GM12875 (cell line): Measurements from ENCODE around the gene MAP4K1.
"Not testable (repeated sequence)": the region's sequence is repeated elsewhere in the genome, so short reads cannot be mapped to it uniquely, and the experiment has no call there.

ENCODE experiments used
- H3K4me3 ChIP-seq: one replicate; pipeline ENCODE4 v1.5.1; 2011; ENCODE audit warnings: low read depth, low read length, control low read depth
- CTCF ChIP-seq: IDR thresholded peaks from 2 replicates; pipeline ENCODE4 v1.5.1; 2011; ENCODE audit warnings: low read depth, mild to moderate bottlenecking, control low read depth, inconsistent platforms, low read length, moderate library complexity, borderline replicate concordance; ENCODE audit not compliant: insufficient read depth

MAP4K1 gene

GRCh38 chr19:38583219-38583984, 34.4 kb downstream of the MAP4K1 start:
- TF ChIP-seq CTCF, result no peak
- no peak overlapping the region for H3K4me3 ChIP-seq

GRCh38 chr19:38580080-38580479, 37.7 kb downstream of the MAP4K1 start:
- no peak for TF ChIP-seq CTCF

GRCh38 chr19:38579304-38579703, 38.4 kb downstream of the MAP4K1 start:
- H3K4me3 ChIP-seq, result not testable (repeated sequence)

More at GRCh38 chr19:38580080-38580479, 37.7 kb downstream of the MAP4K1 start:
- no peak overlapping the region for H3K4me3 ChIP-seq

GRCh38 chr19:38577826-38578225, 39.9 kb downstream of the MAP4K1 start:
- TF ChIP-seq CTCF, result no peak

GRCh38 chr19:38571682-38572081, 46.1 kb downstream of the MAP4K1 start:
- 0 out of 2 replicates have a peak, but pooled peaks have one; percentile 14 for TF ChIP-seq CTCF
- no peak overlapping the region for H3K4me3 ChIP-seq

More at GRCh38 chr19:38577826-38578225, 39.9 kb downstream of the MAP4K1 start:
- no peak overlapping the region for H3K4me3 ChIP-seq

GRCh38 chr19:38569368-38569983, 48.3 kb downstream of the MAP4K1 start:
- no peak for TF ChIP-seq CTCF
- no peak overlapping the region for H3K4me3 ChIP-seq

GRCh38 chr19:38565691-38566105, 52.1 kb downstream of the MAP4K1 start:
- no peak for TF ChIP-seq CTCF
- no peak overlapping the region for H3K4me3 ChIP-seq
